NCI-H2196 treated with DMSO at 0.1 percent for 48 hours (cell line): ENCODE measurements around the gene ALDH3A2.

Experiments
- DNase-seq: peaks from one replicate; lab custom pipeline; 2025; ENCODE audit not compliant: unreplicated experiment; lab: John Stamatoyannopoulos, UW

Gene ALDH3A2

GRCh38 chr17:19648475-19649273, at the start of gene ALDH3A2:
TSS of gene ALDH3A2 (plus strand) at chr17:19648751. CDS start at chr17:19648972, 221 bp downstream.
- peak; percentile 64 for DNase-seq

- no peak for DNase-seq
Observed at GRCh38 chr17:19610311-19610710, 38.2 kb upstream of the ALDH3A2 start.

DNA sequence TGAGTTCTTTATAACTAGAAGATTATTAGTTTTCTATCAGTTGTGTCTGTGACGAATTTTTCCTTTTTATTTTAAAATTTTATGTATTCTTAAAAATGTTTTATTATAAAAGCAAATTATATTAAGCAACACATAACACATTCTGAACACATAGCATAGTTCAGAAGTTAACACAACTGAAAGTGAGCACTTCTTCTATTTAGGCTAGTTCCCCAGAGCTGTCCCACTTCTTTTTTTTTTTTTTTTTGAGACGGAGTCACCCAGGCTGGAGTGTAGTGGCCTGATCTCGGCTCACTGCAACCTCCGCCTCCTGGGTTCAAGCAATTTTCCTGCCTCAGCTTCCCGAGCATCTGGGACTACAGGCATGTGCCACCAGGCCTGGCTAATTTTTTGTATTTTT, 37.7 kb upstream of the ALDH3A2 start:
- no peak for DNase-seq

GRCh38 chr17:19613979-19614378, 34.6 kb upstream of the ALDH3A2 start:
- no peak for DNase-seq

- no peak for DNase-seq
Observed at GRCh38 chr17:19614900-19615299, 33.7 kb upstream of the ALDH3A2 start.

- no peak for DNase-seq
Observed at GRCh38 chr17:19618015-19618414, 30.5 kb upstream of the ALDH3A2 start.

GRCh38 chr17:19619705-19620325, 28.7 kb upstream of the ALDH3A2 start:
- no peak for DNase-seq

- no peak for DNase-seq
Observed at GRCh38 chr17:19621697-19622096, 26.9 kb upstream of the ALDH3A2 start.

DNA sequence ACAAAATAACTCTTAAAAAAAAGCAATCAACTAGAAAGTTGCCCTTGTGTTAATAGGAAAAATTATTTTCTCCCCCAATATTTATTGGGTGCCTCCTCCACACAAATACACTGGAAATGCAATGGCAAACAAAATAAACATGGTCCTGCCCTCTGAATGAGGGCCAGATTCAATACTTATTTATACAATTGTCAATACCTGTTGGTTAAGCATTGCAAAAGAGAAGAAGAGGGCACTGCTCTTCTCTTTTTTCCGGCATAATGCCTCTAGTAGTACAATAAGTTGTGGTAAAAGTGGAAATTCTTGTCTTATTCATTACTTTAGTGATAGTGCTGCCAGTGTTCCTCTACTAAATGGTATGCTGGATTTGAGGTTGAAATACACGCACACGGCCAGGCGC, 22.5 kb upstream of the ALDH3A2 start:
- no peak for DNase-seq

DNA sequence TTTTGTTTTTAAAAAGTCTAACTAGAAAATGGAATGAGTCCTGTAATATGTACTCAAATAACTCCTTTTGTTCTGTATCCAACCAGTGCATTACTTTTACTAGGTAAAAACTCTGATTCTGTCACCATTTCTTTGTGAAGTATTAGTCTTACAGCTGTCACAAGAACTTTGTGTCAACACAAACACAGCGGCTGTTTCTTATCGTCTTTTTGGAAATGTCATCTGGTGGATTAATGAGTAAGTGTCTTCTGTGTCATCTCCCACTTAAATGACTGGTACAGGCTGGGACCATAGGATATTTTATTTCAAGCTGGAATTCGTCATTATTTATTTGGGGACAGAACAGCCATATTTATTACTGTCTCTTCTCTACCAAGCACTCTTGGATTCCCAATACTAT, 19.1 kb upstream of the ALDH3A2 start:
- no peak for DNase-seq

DNA sequence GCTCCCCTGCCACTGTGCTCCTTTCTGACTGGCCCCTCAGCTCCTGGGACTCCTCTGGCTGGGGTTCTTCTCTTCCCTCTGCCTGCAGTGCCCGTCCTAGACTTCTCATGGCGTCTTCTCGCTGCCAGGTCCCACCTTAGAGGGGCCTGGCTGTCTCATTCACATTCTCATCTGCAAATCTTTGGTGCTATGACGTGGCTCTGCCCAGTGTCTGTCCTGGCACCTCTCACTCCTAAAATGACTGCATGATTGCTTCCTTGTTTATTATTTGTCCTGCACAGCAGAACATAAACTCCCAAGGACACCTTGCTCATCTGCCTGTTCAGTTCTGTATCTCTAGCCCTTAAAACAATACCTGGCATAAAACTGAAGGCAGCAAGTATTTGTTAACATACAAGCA, 18.5 kb upstream of the ALDH3A2 start:
- DNase-seq: no peak

- no peak for DNase-seq
Observed at GRCh38 chr17:19630661-19631060, 17.9 kb upstream of the ALDH3A2 start.

DNA sequence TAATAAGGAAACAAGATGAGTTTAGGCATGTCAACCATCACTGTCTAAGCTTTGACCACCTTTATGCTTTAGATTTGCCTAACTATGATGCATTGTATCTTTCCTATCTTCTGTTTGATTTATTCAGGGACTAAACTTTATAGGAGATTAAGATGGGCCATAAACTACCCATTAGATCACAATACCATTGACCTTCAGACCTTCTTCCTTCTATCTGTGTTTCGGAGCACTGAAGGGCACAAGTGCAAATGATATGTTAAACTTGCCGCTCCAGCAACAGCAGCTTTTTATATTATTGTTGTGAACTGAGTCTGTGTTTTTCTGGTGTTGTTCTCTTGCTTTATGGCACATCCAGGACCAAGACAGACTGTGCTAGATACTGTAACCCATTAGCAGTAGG, 16.6 kb upstream of the ALDH3A2 start:
- no peak for DNase-seq

DNA sequence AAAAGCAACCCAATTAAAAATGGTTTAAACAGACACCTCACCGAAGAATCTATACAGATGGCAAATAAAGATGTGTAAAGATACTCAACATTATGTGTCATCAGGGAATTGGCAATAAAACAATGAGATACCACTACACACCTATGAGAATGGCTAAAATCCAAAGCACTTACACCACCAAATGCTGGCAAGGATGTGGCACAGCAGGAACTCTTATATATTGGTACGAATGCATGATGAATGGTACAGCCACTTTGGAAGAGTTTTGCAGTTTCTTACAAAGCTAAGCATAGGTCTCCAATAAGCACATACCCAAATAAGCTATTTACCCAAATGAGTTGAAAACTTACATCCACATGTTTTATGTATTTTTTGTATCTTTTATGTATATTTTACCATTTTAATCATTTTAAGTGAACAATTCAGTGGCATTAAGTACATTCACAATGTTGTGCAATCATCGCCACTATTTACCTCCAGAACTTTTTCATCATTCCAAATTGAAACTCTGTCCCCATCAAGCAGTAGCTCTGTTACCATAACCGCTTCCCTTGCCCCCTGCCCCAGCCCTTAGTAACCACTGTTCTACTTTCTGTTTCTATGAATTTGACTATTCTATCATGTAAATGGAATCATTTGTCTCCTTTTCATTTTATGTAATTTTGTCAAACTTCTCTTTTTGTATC, 6.7 kb upstream of the ALDH3A2 start:
- DNase-seq: no peak

DNA sequence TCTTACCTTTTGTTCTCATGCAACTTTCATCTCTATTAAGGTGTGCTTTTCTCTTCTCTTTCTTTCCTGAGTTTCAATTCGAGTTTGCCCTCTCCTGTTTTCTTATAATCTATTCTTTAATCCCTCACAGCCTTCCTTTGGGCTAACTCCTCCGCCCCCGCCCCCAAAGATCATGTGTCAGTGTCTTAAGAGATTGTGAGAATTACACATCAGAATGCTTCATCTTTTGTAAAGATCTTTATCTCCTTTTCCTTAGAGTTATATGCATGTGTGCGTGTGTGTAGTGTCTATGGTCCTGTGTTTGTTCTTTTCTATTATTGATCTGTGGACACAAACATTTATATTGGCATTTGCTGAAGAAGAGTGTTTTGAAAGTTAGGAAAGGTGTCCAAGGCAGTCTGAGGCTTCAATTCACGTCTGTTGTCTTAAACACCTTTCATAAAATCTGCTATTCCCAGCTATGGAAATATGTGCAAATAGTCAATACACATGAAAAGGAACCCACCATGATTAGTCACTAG, 6.1 kb upstream of the ALDH3A2 start:
- DNase-seq: no peak

- no peak for DNase-seq
Observed at GRCh38 chr17:19644493-19645210, 3.9 kb upstream of the ALDH3A2 start.

DNA sequence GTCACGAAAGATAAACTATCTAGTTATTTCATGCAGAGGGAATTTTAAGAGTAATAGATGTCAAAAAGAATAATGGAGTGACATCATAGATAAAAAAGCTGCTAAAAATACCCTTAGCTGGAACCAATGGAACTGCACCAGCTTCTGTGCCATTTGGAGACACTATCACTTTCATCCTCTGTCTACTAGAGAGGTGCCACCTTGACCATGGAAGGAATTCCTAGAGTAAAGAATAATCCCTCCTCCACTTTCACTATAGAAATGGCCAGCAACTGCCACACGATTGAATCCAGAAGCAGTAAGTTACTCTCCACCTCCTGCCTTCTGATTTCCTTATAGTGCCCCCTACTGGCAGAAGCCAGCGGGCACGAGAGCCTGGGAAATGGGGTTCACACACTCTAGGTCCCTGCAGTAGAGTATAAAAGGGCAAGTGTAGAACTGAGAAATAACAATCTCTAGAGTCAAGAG, 2.8 kb upstream of the ALDH3A2 start:
- DNase-seq: no peak

DNA sequence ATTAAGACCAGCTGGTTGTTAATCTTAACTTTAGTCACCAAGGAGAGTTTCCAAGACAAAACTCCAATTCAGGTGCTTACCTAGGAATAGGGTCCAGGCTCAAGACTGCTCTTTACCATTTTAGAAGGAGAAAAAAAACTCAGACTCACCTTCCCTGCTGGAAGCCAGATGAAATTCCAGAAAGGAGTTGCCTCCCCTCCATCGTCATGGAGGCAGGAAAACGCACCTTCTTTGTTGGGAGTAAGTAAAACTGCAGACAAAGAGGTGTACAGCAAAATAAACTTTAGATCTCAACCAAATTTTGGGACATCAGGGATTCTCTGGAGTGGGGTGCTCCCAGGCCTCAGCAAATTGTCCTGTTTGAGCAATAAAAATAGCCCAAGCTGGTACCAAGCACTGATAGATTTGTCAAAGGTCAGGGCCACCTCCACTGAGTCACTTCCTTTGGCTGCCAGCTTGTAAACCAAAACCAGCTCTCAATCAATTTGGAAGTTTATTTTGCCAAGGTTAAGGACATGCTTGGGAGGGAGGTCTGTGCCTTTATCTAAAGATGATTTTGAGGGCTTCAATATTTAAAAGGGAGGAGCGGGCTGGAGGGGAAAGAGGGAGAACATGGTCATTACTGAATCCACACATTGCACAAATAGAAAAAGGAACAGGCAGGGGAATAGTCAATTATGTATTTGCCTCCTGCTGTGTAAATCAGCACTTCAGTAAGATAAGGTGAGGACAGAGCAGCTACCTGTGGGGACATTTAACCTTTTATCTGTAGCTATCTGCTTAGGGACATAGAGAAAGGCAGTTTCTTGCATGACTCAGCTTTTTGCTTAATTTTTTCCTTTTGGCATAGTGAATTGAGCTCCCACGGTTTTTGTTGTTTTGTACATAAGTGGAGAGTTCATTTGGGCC, 1.5 kb upstream of the ALDH3A2 start:
- DNase-seq: no peak

GRCh38 chr17:19647697-19648474, 665 bp upstream of the ALDH3A2 start:
- DNase-seq: no peak

DNA sequence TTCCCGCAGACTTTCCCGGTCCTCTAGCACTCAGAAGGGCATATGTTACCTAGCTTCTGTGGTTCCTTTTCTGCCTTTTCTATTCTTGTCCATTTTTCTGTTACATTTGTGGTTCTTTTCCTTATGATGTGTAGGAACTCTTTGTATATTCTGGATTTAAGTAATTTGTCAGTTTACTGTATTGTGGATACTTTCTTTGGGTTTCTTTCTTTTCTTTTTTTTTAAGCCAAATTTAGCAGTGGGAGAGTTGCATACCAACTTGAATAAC, 657 bp downstream of the ALDH3A2 start:
- DNase-seq: no peak
